GM12872 (cell line): ENCODE results near the gene GPC5.

Source experiments
- TF ChIP-seq, protein P1 (sequence below): IDR thresholded peaks from 3 replicates; pipeline ENCODE4 v1.5.1; 2011; ENCODE audit warnings: low read depth, mild to moderate bottlenecking, low read length, moderate library complexity; ENCODE audit not compliant: insufficient read depth

GPC5 gene

GRCh38 chr13:91506759-91507158 lies 108.3 kb downstream of the GPC5 start:
- TF ChIP-seq, protein P1, sequence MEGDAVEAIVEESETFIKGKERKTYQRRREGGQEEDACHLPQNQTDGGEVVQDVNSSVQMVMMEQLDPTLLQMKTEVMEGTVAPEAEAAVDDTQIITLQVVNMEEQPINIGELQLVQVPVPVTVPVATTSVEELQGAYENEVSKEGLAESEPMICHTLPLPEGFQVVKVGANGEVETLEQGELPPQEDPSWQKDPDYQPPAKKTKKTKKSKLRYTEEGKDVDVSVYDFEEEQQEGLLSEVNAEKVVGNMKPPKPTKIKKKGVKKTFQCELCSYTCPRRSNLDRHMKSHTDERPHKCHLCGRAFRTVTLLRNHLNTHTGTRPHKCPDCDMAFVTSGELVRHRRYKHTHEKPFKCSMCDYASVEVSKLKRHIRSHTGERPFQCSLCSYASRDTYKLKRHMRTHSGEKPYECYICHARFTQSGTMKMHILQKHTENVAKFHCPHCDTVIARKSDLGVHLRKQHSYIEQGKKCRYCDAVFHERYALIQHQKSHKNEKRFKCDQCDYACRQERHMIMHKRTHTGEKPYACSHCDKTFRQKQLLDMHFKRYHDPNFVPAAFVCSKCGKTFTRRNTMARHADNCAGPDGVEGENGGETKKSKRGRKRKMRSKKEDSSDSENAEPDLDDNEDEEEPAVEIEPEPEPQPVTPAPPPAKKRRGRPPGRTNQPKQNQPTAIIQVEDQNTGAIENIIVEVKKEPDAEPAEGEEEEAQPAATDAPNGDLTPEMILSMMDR: no peak

DNA sequence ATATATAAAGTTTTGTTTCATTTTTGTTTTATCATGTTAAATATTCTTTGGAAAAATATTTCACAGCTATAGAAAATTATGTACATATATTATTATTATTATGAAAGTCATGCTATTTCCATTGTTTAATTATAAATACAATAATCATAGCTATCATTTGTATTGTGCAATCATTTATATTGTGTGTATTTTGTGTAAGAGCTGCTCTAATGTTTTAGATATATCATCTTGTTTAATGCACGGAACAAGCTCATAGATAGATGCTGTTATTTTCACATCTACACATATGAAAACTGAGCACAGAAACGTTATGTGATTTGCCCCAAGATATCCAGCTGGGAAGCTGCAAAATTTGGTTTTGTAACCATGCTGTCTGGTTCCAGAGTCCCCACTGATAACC lies 111.6 kb downstream of the GPC5 start:
- TF ChIP-seq, protein P1: no peak

GRCh38 chr13:91513790-91514189 lies 115.4 kb downstream of the GPC5 start:
- TF ChIP-seq, protein P1: no peak

DNA sequence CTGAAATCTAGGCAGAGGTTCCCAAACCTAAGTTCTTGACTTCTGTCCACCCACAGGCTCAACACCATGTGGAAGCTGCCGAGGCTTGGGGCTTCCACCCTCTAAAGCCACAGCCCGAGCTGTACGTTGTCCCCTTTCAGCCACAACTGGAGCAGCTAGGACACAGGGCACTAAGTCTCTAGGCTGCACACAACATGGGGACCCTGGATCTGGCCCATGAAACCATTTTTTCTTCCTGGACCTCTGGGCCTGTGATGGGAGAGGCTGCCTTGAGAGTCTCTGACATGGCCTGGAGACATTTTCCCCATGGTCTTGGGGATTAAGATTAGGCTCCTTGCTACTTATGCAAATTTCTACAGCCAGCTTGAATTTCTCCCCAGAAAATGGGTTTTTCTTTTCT lies 118.4 kb downstream of the GPC5 start:
- TF ChIP-seq, protein P1: no peak

DNA sequence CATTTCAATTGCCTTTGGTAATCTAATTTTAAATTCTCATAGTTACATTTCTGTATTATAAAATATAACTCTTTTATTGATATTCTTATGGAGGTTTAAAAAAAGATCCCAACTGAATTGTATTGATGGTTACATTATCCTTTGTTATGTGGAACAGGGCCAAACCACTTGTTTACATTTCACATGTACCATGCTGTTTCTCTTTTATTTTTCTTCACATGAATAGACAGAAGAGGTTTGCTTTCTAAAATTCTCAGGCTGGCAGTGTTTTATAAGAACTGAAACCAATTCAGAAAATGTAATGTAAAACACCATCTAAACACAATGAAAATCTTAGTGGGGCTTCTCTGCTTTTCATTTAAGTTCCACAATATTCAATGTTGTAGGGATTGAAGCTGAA lies 122.5 kb downstream of the GPC5 start:
- TF ChIP-seq, protein P1: no peak

DNA sequence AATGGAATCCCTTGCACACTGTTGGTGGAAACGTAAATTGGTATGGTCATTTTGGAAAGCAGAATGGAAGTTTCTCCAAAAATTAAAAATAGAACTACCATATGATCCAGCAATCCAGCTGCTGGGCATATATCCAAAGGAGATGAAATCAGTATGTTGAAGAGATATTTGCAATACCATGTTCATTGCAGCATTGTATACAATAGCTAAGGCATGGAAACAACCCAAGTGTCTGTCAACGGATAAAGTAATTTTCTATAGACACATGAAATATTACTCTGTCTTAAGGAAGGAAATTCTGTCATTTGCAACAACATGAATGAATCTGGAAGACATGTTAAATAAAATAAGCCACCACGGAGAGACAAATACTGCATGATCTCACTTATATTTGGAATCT lies 124.7 kb downstream of the GPC5 start:
- TF ChIP-seq, protein P1: no peak

- TF ChIP-seq, protein P1: no peak
Measured at GRCh38 chr13:91526543-91527033, 128.2 kb downstream of the GPC5 start.

DNA sequence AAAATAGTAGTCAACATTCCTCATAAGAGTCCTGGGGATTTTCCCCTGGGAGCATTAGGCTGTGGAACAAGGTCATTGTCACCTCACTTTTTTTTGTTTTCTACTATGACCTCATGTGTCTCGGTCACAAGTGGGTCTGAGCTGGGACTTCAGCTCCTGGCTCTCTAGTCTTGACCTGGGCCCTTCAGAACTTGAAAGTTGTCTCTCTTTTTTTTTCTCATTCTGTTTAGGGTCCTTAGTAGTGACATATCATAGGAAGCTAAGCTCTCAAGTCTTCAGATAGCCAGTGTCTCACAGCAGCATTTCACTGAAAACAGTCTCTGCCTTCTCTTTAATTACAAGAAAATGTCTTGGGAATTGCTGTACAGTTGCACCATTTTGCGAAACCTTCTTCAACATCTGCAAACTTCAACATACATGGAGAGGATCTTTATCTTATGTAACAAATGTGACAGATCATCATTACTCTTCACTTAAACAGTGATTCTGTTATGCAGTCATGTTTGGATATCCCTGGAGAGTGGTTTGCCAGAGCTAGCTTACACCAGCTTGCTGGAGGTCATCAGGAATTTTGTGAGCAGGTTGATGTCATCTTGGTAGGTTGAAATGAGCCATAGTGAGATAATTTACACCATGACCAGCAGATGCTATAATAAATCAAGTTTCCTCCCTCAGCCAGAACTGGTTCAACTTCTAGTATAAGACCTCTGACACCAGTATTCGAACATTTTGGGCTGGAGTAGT lies 131.5 kb downstream of the GPC5 start:
- TF ChIP-seq, protein P1: no peak
